Activated CD4-positive, alpha-beta T cell treated with anti-CD3 and anti-CD28 coated beads, Interleukin-2, amount 50 U/mL, for 24 hours (primary cell): ENCODE data around the gene TNFSF4.

ENCODE experiments used
- DNase-seq, 2 donors: peaks; one replicate each; pipeline ENCODE4 v3.0.0-alpha.2; 2020; ENCODE audit warnings: low read depth in 1 of 2, low spot score in 1 of 2

Gene TNFSF4

GRCh38 chr1:173210716-173211231 is 3.6 kb upstream of the TNFSF4 start:
- no peak for DNase-seq

DNA sequence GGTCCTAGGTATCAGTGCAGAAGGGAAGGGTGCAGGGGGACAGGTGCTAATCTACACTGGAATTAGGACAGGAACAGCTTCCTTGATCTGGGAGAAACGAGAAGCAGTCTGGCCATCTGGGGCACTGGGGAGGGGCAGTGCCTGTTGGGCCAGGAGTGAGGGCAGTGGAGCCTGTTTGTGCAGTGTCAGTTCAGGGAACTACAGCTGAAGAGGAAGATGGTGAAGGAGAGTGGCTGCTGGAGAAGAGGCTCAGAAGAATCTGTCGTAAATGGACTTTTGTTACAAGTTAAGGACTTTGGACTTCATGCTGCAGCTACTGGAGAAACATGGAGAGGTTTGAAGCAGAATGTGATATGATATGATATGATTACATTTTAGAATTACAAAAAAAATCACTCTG is 3.2 kb upstream of the TNFSF4 start:
- DNase-seq = no peak

DNA sequence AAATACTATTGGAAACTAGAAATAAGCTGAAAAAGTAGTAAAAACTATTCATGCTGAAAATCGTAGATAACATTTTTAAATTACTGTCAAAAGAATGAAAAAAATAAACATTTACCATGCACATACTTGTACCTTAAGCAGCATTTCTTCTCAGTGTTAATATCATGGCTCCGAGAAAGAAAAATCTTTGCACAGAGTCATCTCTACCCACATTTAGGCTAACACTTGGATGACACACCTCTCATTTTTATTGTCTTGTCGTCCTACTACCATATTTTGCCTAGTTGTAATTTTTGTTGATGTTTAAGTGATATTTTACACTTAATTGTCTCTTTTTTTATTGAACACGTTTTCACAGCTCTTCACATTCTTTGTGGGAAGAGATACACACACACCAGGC is 1.7 kb upstream of the TNFSF4 start:
- DNase-seq = no peak

- no peak for DNase-seq
Observed at GRCh38 chr1:173208146-173208545, 1.0 kb upstream of the TNFSF4 start.

GRCh38 chr1:173205146-173206051 is 1.7 kb downstream of the TNFSF4 start:
- DNase-seq = no peak

- no peak for DNase-seq
Observed at GRCh38 chr1:173204693-173205092, 2.4 kb downstream of the TNFSF4 start.

- DNase-seq = no peak
Observed at GRCh38 chr1:173202424-173203145, 4.5 kb downstream of the TNFSF4 start.

- no peak for DNase-seq
Observed at GRCh38 chr1:173201969-173202368, 5.2 kb downstream of the TNFSF4 start.

DNA sequence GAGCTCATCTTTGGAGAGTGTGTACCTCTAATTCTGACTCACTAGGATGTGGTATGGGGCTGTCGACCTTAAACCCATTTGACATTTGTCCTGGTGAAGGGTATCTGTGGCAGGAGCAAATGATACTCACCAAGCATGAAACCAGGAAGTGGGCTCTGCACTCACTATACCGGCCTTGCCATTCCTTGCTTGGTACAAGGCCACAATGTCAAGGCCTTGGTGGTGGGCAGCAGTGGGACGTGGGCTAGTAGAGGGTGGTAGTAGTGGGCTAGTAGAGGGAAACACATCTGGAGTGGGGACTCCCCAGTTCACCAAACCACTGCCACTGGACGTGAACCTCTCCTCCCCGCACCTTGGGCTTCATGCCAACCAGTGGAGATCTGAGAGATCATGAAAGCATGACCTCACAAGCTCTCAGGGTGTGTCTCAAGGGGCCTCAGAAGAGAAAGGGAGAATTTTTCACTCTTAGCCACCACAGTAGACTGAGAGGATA is 11.5 kb downstream of the TNFSF4 start:
- no peak for DNase-seq

DNA sequence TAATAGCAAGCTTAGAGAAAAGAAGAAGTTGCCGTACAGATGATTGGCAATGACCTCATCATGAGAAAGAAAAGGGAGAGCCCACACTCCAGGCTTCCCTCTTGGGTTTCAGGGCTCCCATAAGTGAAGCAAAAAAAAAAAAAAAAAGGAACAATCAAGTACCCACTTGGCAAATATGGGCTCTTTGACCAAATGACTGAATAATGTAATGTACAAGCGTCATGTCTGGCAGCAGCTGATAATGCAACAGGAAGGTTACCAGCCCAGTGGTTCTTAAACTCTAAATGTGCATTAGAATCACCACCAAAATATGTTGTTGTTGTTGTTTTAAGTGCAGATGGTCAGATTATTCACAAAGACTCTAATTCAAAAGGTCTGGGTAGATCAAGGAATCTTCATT is 13.5 kb downstream of the TNFSF4 start:
- DNase-seq = no peak

GRCh38 chr1:173191011-173191705 is 16.0 kb downstream of the TNFSF4 start:
- DNase-seq = no peak

DNA sequence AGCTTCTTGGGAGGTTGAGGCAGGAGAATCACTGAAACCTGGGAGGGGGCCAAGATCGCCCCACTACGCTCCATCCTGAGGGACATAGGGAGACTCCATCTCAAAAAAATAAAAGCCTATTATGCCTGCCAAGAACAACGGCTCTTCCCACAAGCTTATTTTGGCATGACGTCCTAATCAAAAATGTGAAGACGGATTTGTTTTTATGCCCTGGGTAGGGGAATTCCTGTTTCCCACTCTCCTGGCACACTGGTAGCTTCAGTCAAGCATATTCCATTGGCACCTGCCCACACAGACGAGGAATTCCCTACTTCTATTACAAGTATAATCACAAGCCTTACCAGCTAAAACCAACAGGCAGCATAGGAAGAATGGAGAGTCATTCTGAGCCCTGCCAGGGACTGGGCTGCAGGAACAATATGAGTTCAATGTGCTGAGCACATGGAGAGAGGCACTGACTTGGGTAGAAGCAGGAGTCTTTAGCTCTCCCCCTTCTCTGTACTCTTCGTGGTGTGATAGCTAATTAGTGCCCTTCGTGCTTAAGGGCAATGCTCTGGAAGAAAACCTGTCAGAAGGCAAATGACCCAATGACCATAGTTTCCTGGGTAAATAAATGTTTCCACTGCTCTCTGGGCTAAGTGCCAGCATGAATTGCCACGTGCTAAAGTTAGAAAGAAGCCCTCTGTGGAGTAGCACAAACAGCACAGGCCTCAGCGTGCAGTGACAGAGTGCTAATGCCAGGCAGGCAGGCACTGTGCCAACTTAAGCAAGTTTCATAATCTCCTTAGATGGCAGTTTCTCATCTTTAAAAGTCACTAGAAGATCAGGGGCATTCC is 16.8 kb downstream of the TNFSF4 start:
- no peak for DNase-seq

GRCh38 chr1:173187671-173188237 is 19.4 kb downstream of the TNFSF4 start:
- DNase-seq = no peak

- DNase-seq = no peak
Observed at GRCh38 chr1:173181791-173182190, 25.3 kb downstream of the TNFSF4 start.

DNA sequence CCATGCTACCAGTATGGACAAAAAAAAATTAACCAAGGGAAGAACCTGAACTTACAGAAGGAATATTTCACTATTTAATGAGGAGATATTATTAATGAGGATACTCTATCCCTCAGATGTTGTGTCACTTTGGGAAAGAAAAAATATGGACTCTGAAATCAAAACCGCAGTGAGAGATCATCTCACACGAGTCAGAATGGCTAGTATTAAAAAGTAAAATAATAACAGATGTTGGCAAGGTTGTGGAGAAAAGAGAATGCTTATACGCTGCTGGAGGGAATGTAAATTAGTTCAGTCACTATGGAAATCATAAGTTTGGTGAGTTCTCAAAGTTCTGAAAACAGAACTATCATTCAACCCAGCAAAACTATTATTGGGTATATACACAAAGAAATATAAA is 30.9 kb downstream of the TNFSF4 start:
- DNase-seq = no peak

DNA sequence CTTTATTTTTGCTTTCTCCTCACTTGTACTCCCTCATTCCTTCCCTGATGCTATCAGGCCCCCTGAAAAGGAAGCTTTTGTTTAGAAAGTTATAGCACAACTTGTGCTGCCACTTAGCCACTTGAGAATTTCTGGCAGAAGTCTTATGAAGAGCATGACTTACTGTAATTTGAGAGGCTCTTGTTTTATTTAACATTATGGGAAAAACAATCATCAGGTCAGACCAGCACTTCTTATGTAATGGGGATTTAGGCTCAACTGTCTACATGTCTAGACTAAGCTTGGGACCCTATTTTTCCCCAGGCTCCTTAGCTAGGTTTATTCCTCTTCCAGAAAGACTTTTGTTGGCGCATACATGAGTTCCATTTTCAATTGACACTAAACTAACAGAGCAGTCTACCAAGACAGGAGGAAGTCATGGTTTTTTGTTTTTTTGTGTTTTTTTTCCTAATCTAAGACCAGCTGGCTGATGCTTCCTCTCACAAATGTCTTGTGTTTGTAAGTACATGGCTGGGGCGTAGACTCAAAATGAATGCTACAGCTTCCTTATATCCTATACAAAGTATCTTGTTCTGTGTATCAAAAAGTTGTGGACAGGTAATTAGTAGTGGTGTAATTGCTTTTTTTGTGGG is 31.5 kb downstream of the TNFSF4 start:
- DNase-seq = no peak

- no peak for DNase-seq
Observed at GRCh38 chr1:173173388-173173787, 33.7 kb downstream of the TNFSF4 start.

GRCh38 chr1:173171152-173171551 is 36.0 kb downstream of the TNFSF4 start:
- no peak for DNase-seq

GRCh38 chr1:173168941-173169340 is 38.2 kb downstream of the TNFSF4 start:
- DNase-seq = no peak

GRCh38 chr1:173164686-173165085 is 42.4 kb downstream of the TNFSF4 start:
- no peak for DNase-seq
